Mucosa of rectum (tissue), 2 donors: Measurements from ENCODE around the gene PAPLN.

Experiments
- H3K27ac ChIP-seq, 2 donors: one replicate each; pipeline ENCODE4 v1.7.0; 2013; ENCODE audit warnings: inconsistent platforms in 2 of 2, low read depth in 2 of 2, low read length in 2 of 2
- H3K27me3 ChIP-seq, 2 donors: one replicate each; pipeline ENCODE4 v1.7.0; 2013; ENCODE audit warnings: low read length in 2 of 2; ENCODE audit not compliant: control insufficient read depth in 2 of 2, insufficient read depth in 2 of 2
- H3K36me3 ChIP-seq, 2 donors: one replicate each; pipeline ENCODE4 v1.7.0; 2013; ENCODE audit warnings: low read length in 2 of 2; ENCODE audit not compliant: control insufficient read depth in 2 of 2, insufficient read depth in 2 of 2
- H3K4me1 ChIP-seq, 2 donors: one replicate each; pipeline ENCODE4 v1.7.0; 2013; ENCODE audit warnings: low read length in 2 of 2, mild to moderate bottlenecking in 1 of 2; ENCODE audit not compliant: control insufficient read depth in 2 of 2, insufficient read depth in 2 of 2
- H3K4me3 ChIP-seq, 2 donors: one replicate each; pipeline ENCODE4 v1.7.0; 2013; ENCODE audit warnings: low read length in 2 of 2
- H3K9ac ChIP-seq, 2 donors: one replicate each; pipeline ENCODE4 v1.7.0; 2013; ENCODE audit warnings: low read length in 2 of 2, low read depth in 1 of 2, mild to moderate bottlenecking in 1 of 2
- H3K9me3 ChIP-seq, 2 donors: one replicate each; pipeline ENCODE4 v1.7.0; 2013; ENCODE audit warnings: low read length in 2 of 2; ENCODE audit not compliant: control insufficient read depth in 2 of 2
- donor health status: healthy.
- donor health status: Normal muscosa, but diverticular disease.

PAPLN gene

DNA sequence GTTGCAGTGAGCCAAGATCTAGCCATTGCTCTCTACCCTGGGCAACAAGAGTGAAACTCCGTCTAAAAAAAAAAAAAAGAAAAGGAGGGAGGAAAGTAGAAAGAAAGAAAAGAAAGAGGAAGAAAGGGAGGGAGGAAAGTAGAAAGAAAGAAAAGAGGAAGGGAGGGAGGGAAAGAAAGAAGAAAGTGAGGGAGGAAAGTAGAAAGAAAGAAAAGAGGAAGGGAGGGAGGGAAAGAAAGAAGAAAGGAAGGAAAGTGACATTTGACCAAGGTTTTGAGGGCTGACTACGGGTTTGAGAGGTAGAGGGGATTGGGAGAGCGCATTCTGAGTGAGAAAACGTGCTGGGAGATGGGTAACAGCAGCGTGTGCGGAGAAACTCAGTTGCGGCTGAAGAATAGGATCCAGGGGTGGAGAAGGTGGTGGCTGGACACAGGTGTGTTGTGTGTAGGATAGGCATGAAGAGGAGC lies 521 bp upstream of the PAPLN start:
- Histone ChIP-seq H3K27ac (no peak overlapping the region), H3K4me3 (peak overlapping the region in 1 of 2 donors; percentile 59), H3K9ac (no peak overlapping the region), H3K9me3 (no peaks in the 10 kb centered on the region), H3K27me3 (peaks cover 15 to 29% of the 10 kb centered on the region in 2 donors), H3K36me3 (no peaks in the 10 kb centered on the region), H3K4me1 (peaks cover 29 to 34% of the 10 kb centered on the region in 2 donors)

DNA sequence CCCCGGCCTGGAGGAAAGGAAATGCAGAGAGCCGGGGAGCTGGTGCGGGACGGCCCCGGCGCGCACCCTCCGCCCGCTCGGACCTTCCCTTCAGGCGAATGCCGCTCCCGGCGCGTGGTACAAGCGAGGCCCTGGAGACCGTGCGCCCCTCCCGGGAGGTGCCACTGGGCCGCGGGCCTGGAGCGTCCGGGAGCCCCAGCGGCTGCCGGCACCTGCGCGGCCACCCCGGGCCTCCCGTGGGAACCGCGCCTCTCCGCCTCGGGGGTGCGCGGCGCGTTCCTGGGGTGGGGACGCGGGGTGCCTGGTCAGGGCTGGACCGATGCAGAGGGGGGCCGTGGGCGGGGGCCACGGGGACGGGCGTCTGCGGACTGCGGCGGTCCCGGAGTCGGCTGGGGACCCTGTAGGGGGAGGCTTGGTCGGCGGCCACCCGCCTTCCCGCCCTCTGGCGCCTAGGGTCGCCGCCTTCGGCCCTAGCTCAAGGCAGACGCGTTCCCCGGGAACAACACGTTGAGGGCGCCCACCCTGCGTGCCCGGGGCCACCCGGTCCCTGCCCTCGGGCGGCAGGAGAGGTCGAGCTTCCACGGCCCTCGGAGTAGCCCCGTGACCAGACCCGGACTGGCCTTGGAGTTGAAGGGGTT lies 599 bp downstream of the PAPLN start:
- H3K9me3 ChIP-seq: no peaks in the 10 kb centered on the region
- H3K4me3 ChIP-seq: peak overlapping the region; percentile 56 to 59
- H3K36me3 ChIP-seq: no peaks in the 10 kb centered on the region
- H3K27ac ChIP-seq: peak overlapping the region in 1 of 2 donors; percentile 24
- peaks cover 29 to 34% of the 10 kb centered on the region in 2 donors for H3K4me1 ChIP-seq
- H3K9ac ChIP-seq: peak overlapping the region; percentile 15 to 45
- H3K27me3 ChIP-seq: peaks cover 15 to 29% of the 10 kb centered on the region in 2 donors

DNA sequence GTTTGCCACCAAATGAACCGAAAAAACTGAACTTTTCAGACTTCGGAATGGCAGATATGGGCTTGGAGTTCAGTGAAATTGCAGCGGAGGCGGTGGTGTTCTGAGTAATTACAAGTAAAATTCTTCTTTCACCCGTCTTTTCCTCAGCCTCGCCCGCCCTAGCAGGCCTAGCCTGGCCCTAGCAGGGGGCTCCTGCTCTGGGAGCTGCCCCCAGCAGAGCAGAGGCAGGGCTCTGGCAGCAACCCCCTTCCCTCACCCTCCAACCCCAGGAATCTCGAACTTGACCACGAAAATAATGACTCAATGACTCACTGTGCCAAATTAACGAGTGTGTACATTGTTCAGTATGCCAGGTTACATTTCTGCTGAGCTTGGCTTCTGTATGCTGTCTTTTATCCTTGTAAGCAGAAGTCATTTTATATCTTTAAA lies 1.1 kb downstream of the PAPLN start:
- H3K9me3 ChIP-seq: no peaks in the 10 kb centered on the region
- H3K4me1 ChIP-seq: peaks cover 29 to 34% of the 10 kb centered on the region in 2 donors
- H3K27me3 ChIP-seq: peaks cover 15 to 29% of the 10 kb centered on the region in 2 donors
- H3K9ac ChIP-seq: peak overlapping the region; percentile 15 to 45
- peak overlapping the region; percentile 56 to 59 for H3K4me3 ChIP-seq
- H3K27ac ChIP-seq: peak overlapping the region in 1 of 2 donors; percentile 24
- no peaks in the 10 kb centered on the region for H3K36me3 ChIP-seq

DNA sequence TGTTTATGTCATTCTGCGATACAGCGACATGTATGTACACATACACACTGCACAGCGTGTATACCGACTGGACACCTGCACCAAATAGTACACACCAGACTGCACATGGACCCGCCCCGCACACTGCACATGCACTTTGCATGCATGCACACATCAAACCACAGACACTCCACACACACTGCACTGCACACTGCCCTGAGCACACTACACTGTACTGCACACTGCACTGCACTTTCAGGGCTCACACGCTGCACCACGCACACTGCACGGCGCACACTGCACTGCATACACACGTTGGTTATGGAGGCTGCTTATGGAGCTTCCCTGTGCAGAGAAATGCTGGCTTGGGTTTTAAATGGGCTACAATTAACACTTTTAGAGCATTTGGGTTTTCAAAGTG lies 1.6 kb downstream of the PAPLN start:
- H3K4me3 ChIP-seq: peak overlapping the region; percentile 6 to 23

DNA sequence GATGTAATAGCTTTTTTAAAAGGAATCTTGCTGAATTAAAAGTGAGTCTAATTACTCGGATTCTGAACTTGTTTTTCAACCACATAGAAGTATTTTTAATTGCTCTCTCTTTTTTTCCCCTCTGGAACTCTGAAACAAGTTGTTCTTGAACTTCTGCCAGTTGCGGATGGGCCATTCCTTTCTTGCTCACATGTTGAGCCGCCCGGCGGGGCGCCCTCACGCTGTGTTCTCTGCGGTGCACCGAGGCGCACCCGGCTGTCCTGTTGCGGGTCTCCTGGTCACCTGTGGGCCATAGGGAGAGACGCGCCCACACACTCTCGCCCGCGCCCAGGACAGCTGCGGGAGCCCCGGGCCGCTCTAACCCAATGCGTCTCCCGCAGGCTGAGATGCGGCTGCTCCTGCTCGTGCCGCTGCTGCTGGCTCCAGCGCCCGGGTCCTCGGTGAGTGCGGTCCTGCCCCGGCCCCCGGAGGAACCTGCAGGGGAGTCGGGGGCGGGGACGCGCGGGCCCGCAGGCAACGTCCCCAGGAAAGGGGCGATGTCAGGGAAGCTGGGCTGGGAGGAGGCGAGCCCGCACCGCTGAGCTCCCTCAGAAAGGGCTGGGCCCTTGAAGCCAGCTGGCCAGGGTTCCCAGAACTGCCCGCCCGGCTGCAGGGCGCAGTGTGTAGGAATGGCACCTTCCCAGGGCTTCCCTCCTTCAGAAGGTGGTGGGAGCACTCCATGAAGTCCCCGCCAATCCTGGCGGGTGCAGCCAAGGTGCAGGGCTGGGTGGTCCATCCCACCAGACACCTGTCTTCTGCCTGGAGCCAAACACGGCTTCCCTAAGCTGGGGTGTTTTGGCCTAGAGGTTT lies 2.3 kb downstream of the PAPLN start:
- peaks cover 12 to 24% of the 10 kb centered on the region in 2 donors for H3K27me3 ChIP-seq
- H3K4me1 ChIP-seq: peaks cover 29 to 34% of the 10 kb centered on the region in 2 donors
- H3K9ac ChIP-seq: no peak overlapping the region
- no peak overlapping the region for H3K27ac ChIP-seq
- H3K36me3 ChIP-seq: no peaks in the 10 kb centered on the region
- no peaks in the 10 kb centered on the region for H3K9me3 ChIP-seq
- H3K4me3 ChIP-seq: peak overlapping the region in 1 of 2 donors; percentile 15

More for the DNA sequence above, 1.6 kb downstream of the PAPLN start:
- Histone ChIP-seq H3K4me1 (peaks cover 29 to 34% of the 10 kb centered on the region in 2 donors), H3K27ac (no peak overlapping the region), H3K36me3 (no peaks in the 10 kb centered on the region), H3K9me3 (no peaks in the 10 kb centered on the region), H3K27me3 (peaks cover 15 to 25% of the 10 kb centered on the region in 2 donors), H3K9ac (no peak overlapping the region)

DNA sequence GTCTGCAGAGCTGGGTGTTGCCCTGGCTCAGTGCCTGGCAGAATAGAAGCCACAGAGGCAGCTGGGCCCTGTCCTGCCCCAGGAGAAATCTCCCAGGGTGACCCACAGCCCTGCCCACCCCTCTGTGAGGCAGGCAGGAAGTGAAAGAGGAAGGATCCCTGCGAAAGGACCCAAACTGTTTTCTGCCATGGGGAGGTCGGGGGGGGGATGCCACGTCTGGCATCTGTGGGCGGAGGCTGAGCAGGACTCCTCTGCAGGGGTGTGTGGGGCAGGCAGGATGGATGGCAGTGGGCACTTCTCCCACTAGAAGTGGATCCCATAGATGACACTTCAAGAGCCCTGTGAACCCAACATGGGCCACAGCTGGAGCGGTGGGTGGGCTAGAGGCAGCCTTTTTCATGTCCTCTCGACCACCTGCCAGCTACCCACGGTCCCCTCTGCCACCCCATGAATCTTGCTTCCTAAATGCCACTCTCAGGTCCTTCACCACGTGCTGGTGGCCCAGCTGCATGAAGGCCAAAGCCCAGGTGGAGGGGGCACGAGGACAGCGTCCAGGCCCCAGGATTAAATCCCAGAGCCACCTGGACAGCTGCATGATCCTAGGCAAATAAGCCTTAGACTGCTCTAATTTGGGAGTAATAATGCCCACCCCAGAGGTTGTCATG lies 3.6 kb downstream of the PAPLN start:
- Histone ChIP-seq H3K4me1 (peaks cover 26 to 32% of the 10 kb centered on the region in 2 donors), H3K9me3 (no peaks in the 10 kb centered on the region), H3K4me3 (no peak overlapping the region), H3K9ac (no peak overlapping the region), H3K36me3 (no peaks in the 10 kb centered on the region), H3K27ac (no peak overlapping the region), H3K27me3 (peaks cover 11 to 19% of the 10 kb centered on the region in 2 donors)

DNA sequence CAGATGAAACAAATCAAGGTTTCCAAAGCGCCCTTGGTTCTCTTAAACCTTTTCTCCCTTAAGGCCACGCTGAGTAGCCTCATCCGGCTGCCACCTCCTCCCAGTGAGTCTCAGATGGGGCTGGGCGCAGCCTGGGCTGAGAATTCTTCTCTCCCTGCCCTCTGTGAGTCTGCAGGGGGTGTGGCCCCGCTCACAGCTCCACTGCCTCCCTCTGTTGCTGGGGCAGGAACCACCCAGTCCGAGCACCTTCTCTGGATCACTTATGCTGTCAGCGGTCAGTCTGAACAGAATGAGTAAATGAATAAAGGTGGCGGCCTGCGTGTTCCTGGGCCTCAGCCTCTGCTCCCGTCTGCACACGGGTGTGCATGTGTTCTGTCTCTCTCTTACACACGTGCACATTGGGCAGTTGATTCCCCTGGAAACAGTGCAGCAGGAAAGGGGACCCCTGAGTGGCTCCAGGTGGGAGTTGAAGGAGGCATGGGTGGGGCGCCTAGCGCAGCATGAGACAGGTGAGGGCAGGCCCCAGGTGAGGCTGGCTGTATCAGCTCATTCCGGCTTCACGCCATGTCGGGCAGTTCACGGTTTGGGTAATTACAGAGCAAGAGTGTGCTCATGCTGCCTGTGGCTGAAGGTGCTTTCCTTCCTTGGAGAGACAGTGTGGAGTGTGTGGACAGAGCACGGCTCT lies 4.3 kb downstream of the PAPLN start:
- peaks cover 26 to 32% of the 10 kb centered on the region in 2 donors for H3K4me1 ChIP-seq
- peak overlapping the region in 1 of 2 donors; percentile 32 for H3K27ac ChIP-seq
- H3K36me3 ChIP-seq: no peaks in the 10 kb centered on the region
- H3K9ac ChIP-seq: no peak overlapping the region
- peaks cover 11 to 19% of the 10 kb centered on the region in 2 donors for H3K27me3 ChIP-seq
- no peak overlapping the region for H3K4me3 ChIP-seq
- no peaks in the 10 kb centered on the region for H3K9me3 ChIP-seq

DNA sequence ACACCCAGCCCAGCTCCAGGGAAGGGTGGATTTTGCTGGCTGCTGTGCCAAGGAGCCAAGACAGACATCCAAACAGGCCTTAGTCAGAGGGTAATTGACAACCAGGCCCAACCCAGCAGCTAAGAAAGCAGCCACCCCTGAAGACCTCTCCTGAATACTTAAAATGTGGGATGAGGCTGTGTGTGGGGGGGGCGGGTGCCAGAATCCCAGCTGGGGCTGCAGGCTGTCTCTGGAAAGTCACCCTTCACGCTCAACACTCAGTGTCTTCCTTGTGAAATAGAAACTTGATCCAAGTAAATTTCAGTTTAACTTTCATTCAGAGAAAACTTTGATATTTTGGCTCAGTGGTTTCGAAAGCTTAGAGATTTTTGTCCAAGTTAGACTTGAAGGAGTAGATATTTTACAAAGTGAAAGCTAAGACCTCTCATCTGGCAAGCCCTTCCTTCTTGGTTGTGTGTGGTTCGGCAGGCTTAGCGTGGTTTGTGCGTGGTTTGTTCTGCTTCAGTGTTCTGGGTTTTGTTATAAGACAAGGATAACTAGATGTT lies 5.1 kb downstream of the PAPLN start:
- Histone ChIP-seq H3K27ac (peak overlapping the region in 1 of 2 donors; percentile 32), H3K27me3 (peaks cover 11 to 15% of the 10 kb centered on the region in 2 donors)

DNA sequence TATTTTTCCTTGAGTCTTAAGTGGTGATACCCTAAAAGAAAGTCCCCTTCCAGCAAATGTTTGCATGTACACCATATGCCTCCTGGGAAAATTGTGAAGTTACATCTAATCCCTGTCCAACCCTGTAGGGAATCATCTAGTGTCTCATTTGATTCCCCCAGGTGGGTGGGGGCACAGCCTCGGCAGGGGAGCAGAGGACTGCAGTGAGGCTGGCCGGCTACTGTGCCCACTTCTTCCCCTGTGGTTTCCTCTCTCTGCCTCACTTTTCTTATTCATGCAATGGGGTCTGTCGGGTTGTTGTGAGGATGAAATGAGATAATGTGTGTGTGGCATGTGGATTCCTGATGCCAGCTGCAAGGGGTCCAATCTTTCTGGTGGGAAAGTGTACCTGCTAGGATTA lies 6.0 kb downstream of the PAPLN start:
- Histone ChIP-seq H3K27me3 (peaks cover 8 to 13% of the 10 kb centered on the region in 2 donors), H3K36me3 (no peaks in the 10 kb centered on the region), H3K4me3 (no peak overlapping the region), H3K9ac (no peak overlapping the region), H3K9me3 (no peaks in the 10 kb centered on the region), H3K27ac (no peak overlapping the region), H3K4me1 (peaks cover 15 to 20% of the 10 kb centered on the region in 2 donors)

More for the DNA sequence above, 5.1 kb downstream of the PAPLN start:
- peaks cover 22 to 27% of the 10 kb centered on the region in 2 donors for H3K4me1 ChIP-seq
- H3K36me3 ChIP-seq: no peaks in the 10 kb centered on the region
- no peaks in the 10 kb centered on the region for H3K9me3 ChIP-seq
- no peak overlapping the region for H3K9ac ChIP-seq
- peak overlapping the region in 1 of 2 donors; percentile 45 for H3K4me3 ChIP-seq
